OCI-LY7 (cell line): ENCODE results near the gene PCK2. TPM values are rescaled to one million over a fixed set of nuclear protein-coding genes. Genes with fewer than 3 reads are reported as not detected.
"Not testable (repeated sequence)": the region's sequence is repeated elsewhere in the genome, so short reads cannot be mapped to it uniquely, and the experiment has no call there.

Source experiments
- Bru-seq: library from RNA; stranded (reverse); fragments of 400-500 nt; gene quantifications from one replicate; lab custom pipeline; 2021; lab: Mats Ljungman, UMichigan
- BruChase-seq, 2 experiments: library from RNA; stranded (reverse); fragments of 400-500 nt; gene quantifications; one replicate each; lab custom pipeline; 2021; lab: Mats Ljungman, UMichigan
- BruUV-seq: library from RNA; stranded (reverse); fragments of 400-500 nt; replicated peaks from 2 replicates; lab custom pipeline; 2021; lab: Mats Ljungman, UMichigan
- CTCF ChIA-PET: fragments of 300-600 bp; sonication (Branson Sonifier 250); formaldehyde crosslinking; loops from one replicate; lab custom pipeline; 2022; ENCODE audit warnings: antibody characterized with exemption; ENCODE audit not compliant: unreplicated experiment; lab: Charles Lee
- POLR2A ChIA-PET: fragments of 300-600 bp; sonication (Branson Sonifier 250); formaldehyde crosslinking; loops from one replicate; lab custom pipeline; 2022; ENCODE audit warnings: antibody characterized with exemption; lab: Charles Lee
- DNase-seq: peaks from one replicate; pipeline ENCODE4 v3.0.0-alpha.2; 2015; ENCODE audit warnings: low spot score
- H2AFZ ChIP-seq: fragments of 200-600 bp; sonication (generic), shearing (Covaris generic); 2 replicates; pipeline ENCODE4 v1.6.1; 2014; ENCODE audit warnings: mild to moderate bottlenecking, antibody characterized with exemption, low read length, moderate library complexity
- H3K27ac ChIP-seq: fragments of 200-600 bp; sonication (generic); 2 replicates; pipeline ENCODE4 v1.5.1; 2014; ENCODE audit warnings: mixed run types, low read depth, mild to moderate bottlenecking, moderate library complexity, low read length, inconsistent platforms; ENCODE audit not compliant: poor library complexity, severe bottlenecking
- H3K36me3 ChIP-seq: fragments of 200-600 bp; sonication (generic); 2 replicates; pipeline ENCODE4 v1.6.1; 2014; ENCODE audit warnings: mild to moderate bottlenecking, antibody characterized with exemption, low read length, moderate library complexity, mixed read lengths; ENCODE audit not compliant: insufficient read depth
- H3K4me1 ChIP-seq: fragments of 200-600 bp; sonication (generic); 2 replicates; pipeline ENCODE4 v1.5.1; 2014; ENCODE audit warnings: mild to moderate bottlenecking, low read length; ENCODE audit not compliant: insufficient read depth, poor library complexity, severe bottlenecking
- H3K4me2 ChIP-seq: fragments of 200-600 bp; sonication (generic); 2 replicates; pipeline ENCODE4 v1.6.1; 2014; ENCODE audit warnings: mild to moderate bottlenecking, low read length
- H3K4me3 ChIP-seq: fragments of 200-600 bp; sonication (generic); 2 replicates; pipeline ENCODE4 v1.5.1; 2014; ENCODE audit warnings: mild to moderate bottlenecking, low read depth, low read length; ENCODE audit not compliant: poor library complexity, severe bottlenecking
- H3K79me2 ChIP-seq: fragments of 200-600 bp; sonication (generic); 2 replicates; pipeline ENCODE4 v1.6.1; 2016; ENCODE audit warnings: low read depth, mild to moderate bottlenecking, low read length, moderate library complexity, mixed read lengths; ENCODE audit not compliant: insufficient read depth
- H3K9me2 ChIP-seq: fragments of 200-600 bp; sonication (generic); 2 replicates; pipeline ENCODE4 v1.6.1; 2016; ENCODE audit warnings: mild to moderate bottlenecking, low read length, mixed read lengths; ENCODE audit not compliant: insufficient read depth
- H3K9me3 ChIP-seq: fragments of 200-600 bp; sonication (generic); 2 replicates; pipeline ENCODE4 v1.6.1; 2014; ENCODE audit warnings: mild to moderate bottlenecking, mixed run types, low read length, mixed read lengths
- H4K20me1 ChIP-seq: fragments of 200-600 bp; sonication (generic); 2 replicates; pipeline ENCODE4 v1.6.1; 2014; ENCODE audit warnings: mild to moderate bottlenecking, antibody characterized with exemption, low read length, moderate library complexity, mixed read lengths; ENCODE audit not compliant: insufficient read depth
- CTCF ChIP-seq: fragments of 200-600 bp; sonication (generic); conservative IDR thresholded peaks from 2 replicates; pipeline ENCODE4 v1.5.1; 2014; ENCODE audit warnings: mild to moderate bottlenecking, antibody characterized with exemption, low read length, moderate library complexity, mixed read lengths
- EZH2phosphoT487 ChIP-seq: fragments of 200-600 bp; sonication (generic); IDR thresholded peaks from 2 replicates; pipeline ENCODE4 v1.6.1; 2018; ENCODE audit warnings: low read depth, borderline replicate concordance, mild to moderate bottlenecking, mixed run types, antibody characterized with exemption, low read length, moderate library complexity, mixed read lengths
- intact Hi-C: fragments of 100-400 bp; cut with micrococcal nuclease; formaldehyde crosslinking; loops from one replicate; pipeline ENCODE4 v1.10.0; 2022; ENCODE audit not compliant: unreplicated experiment
- long read RNA-seq: library from polyadenylated mRNA; stranded (forward); transcript quantifications from one replicate; pipeline ENCODE4 v2.0.0, GENCODE V29; 2022
- total RNA-seq, 2 experiments: library from RNA; depleted of rRNA in 1 of 2; stranded (reverse); fragments of >200 nt in 1 of 2; shearing (Covaris generic) in 1 of 2; gene quantifications; 2 replicates each; pipeline ENCODE4 v1.2.3, GENCODE V29; 2014 to 2022

PCK2 gene
- total RNA-seq (2014; rRNA removed; shearing (Covaris generic)) (33.7 and 43.6 TPM in 2 replicates), total RNA-seq (2022) (130 TPM in 2 replicates), Bru-seq, nascent RNA (percentile 74 among the genes with signal in this experiment), BruChase-seq, experiment 1, labeled RNA remaining after a 6-hour chase (percentile 76 among the genes with signal in this experiment), BruChase-seq, experiment 2, labeled RNA remaining after a 2-hour chase (percentile 66 among the genes with signal in this experiment)
- long read RNA-seq, transcript PCK2-203 (10 exons, 2,505 nt), result minor isoform, 15 of 176 reads
- long read RNA-seq, transcript PCK2-201 (10 exons, 2,357 nt), result major isoform, 89 of 176 reads
- long read RNA-seq, partial matches to known transcripts, result 19 of 176 reads
- long read RNA-seq, other reads (novel, unspliced or antisense), result 48 of 176 reads

DNA sequence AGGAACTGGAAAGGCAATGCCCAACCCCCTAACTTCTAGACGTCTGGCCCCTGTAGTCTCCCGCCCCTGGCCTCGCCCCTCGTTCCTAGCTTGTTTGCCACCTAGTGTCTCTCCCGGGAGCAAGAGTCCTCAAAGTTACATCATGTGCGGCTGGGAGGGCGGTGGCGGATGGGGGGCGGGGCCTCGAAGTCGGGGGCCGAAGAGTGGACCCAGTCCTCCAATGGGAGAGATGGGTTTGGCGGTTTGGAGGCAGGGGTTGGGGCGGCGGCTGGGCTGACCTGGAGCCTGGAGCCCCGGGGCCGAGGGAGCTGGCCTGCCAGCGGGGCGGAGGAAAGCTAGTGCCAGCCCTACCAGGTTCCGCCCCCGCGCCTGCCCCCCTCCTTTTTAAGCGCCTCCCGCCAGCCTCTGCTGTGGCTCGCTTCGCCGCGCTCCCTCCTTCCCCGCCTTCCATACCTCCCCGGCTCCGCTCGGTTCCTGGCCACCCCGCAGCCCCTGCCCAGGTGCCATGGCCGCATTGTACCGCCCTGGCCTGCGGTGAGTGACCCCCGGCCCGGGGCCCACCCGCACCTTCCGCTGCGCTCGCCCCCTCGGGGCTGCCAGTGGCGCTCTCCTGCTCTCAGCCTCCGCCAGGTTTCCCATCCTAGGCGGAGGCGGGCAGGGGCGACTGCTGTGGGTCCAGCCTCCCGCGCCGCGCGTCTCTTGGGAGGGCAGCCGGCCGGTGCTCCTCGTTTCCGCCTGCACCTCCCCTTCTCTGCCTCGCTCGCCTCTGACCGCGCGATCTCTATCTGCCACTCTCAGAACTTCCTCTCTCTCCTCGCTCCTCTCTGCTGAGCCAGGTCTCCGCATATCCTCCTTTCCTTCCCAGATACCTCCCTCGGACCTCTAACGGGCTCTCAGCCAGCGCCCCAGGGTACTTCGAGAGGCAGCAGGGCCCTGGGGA lies at the start of gene PCK2:
Gene PCK2, plus strand, starts transcription at position 411 of the 940 bp plus-strand sequence. Its CDS starts 95 bp downstream, at position 506.
- no peaks in the 10 kb centered on the region for H3K9me3 ChIP-seq
- CTCF ChIA-PET, result interaction anchor here (0.6 to 2.4 kb wide), 6 partner anchors 14 to 337 kb away, joined by 3 to 8 read pairs (median 6); partner anchors contain the start of gene IRF9
- BruUV-seq, result TSS peak; percentile 87
- H3K4me3 ChIP-seq, result peak within 1 kb of the TSS; percentile 81
- peak within 1 kb of the TSS; percentile 93 for H3K4me2 ChIP-seq
- peak; percentile 88 for DNase-seq
- no peaks in the 10 kb centered on the region for H4K20me1 ChIP-seq
- no peaks in the 10 kb centered on the region for H3K36me3 ChIP-seq
- no peaks in the 10 kb centered on the region for H3K9me2 ChIP-seq
- intact Hi-C loops, result loop anchor here (1.0 kb wide), 5 partner anchors 14 to 80 kb away; partner anchors contain the start of genes DCAF11, IRF9, NRL and PSME2
- peak; percentile 24; the same call in 1 of the 2 replicates for TF ChIP-seq CTCF
- no peak for TF ChIP-seq EZH2phosphoT487
- POLR2A ChIA-PET, result interaction anchor here (0.8 to 6.8 kb wide), 13 partner anchors 13 to 539 kb away, joined by 3 to 80 read pairs (median 5); partner anchors contain the start of genes AP1G2, CHMP4A, DCAF11 and EMC9
- peaks cover 39% of the 10 kb centered on the region for H3K4me1 ChIP-seq
- H3K27ac ChIP-seq, result peak within 1 kb of the TSS; percentile 75
- no peaks in the 10 kb centered on the region for H3K79me2 ChIP-seq
- peak within 1 kb of the TSS; percentile 47 for H2AFZ ChIP-seq

GRCh38 chr14:24049002-24049401 lies 45.1 kb upstream of the PCK2 start:
- POLR2A ChIA-PET, result interaction anchor here (1.6 kb wide), 1 partner anchor 31 kb away, joined by 4 read pairs; no protein-coding TSS in a partner anchor
- H3K4me2 ChIP-seq, result peak overlapping the region; percentile 22; the same call in 1 of the 2 replicates
- CTCF ChIA-PET, result not testable (repeated sequence)

DNA sequence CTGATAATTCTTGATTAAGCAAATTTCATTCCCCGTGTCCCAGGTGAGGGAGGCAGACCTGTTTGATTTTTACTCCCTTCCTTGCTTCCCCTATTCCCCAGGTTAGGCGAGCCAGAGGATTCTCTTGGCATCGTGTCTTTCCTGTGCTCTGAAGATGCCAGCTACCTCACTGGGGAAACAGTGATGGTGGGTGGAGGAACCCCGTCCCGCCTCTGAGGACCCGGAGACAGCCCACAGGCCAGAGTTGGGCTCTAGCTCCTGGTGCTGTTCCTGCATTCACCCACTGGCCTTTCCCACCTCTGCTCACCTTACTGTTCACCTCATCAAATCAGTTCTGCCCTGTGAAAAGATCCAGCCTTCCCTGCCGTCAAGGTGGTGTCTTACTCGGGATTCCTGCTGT lies 43.4 kb upstream of the PCK2 start:
- H3K27ac ChIP-seq, H3K79me2 ChIP-seq, CTCF ChIA-PET, H3K4me2 ChIP-seq, H3K9me2 ChIP-seq, H3K9me3 ChIP-seq, BruUV-seq, intact Hi-C loops, DNase-seq, H3K4me3 ChIP-seq, H2AFZ ChIP-seq, POLR2A ChIA-PET, H3K36me3 ChIP-seq, H4K20me1 ChIP-seq: not testable (repeated sequence)
- H3K4me1 ChIP-seq, result peaks cover 31% of the 10 kb centered on the region

More at GRCh38 chr14:24049002-24049401, 45.1 kb upstream of the PCK2 start:
- H3K4me3 ChIP-seq, DNase-seq, H3K36me3 ChIP-seq, H4K20me1 ChIP-seq, BruUV-seq, H3K9me2 ChIP-seq, H2AFZ ChIP-seq, H3K27ac ChIP-seq, intact Hi-C loops, H3K9me3 ChIP-seq, H3K79me2 ChIP-seq: not testable (repeated sequence)
- H3K4me1 ChIP-seq, result peaks cover 31% of the 10 kb centered on the region
